ENCODE results near the gene ZNF862. TPM values are rescaled to one million over a fixed set of nuclear protein-coding genes. Genes with fewer than 3 reads are reported as not detected.

ZNF862 gene
- total RNA-seq, 1 experiment from 2014 or later, result 3.6 TPM

- Mint-ChIP-seq H3K27ac (no peak overlapping the region), H3K27me3 (ENCODE audit: low read depth) (peaks cover 14% of the 10 kb centered on the region), H3K36me3 (no peaks in the 10 kb centered on the region), H3K4me1 (peaks cover 4% of the 10 kb centered on the region), H3K9me3 (no peaks in the 10 kb centered on the region), H3K4me3 (no peak overlapping the region)
- POLR2A ChIA-PET, result no interaction called here
- DNase-seq (ENCODE audit: low spot score), result peak; percentile 6
- CTCF ChIA-PET, result no interaction called here
- ATAC-seq, result no peak
- TF ChIP-seq HMGXB4 (CRISPR knock-in tag; IDR thresholded peaks at IDR 0.05) (no peak), SMAD3 (CRISPR knock-in tag; IDR thresholded peaks at IDR 0.05; ENCODE audit: borderline replicate concordance) (no peak), HMGA2 (CRISPR knock-in tag; IDR thresholded peaks at IDR 0.05) (no peak), ZSCAN18 (CRISPR knock-in tag; IDR thresholded peaks at IDR 0.05) (no peak), ZNF317 (CRISPR knock-in tag; IDR thresholded peaks at IDR 0.05; ENCODE audit: borderline replicate concordance, low read depth) (no peak), ZNF532 (CRISPR knock-in tag; IDR thresholded peaks at IDR 0.05; ENCODE audit: borderline replicate concordance) (no peak), ATF1 (CRISPR knock-in tag; IDR thresholded peaks at IDR 0.05) (no peak), SP1 (CRISPR knock-in tag; conservative IDR thresholded peaks at IDR 0.05) (no peak), E2F1 (CRISPR knock-in tag; IDR thresholded peaks at IDR 0.05) (no peak), FOXJ3 (CRISPR knock-in tag; IDR thresholded peaks at IDR 0.05; ENCODE audit: borderline replicate concordance) (no peak), ELF4 (CRISPR knock-in tag; IDR thresholded peaks at IDR 0.05; ENCODE audit: low read depth) (no peak), ATF3 (CRISPR knock-in tag; conservative IDR thresholded peaks at IDR 0.05) (no peak), FOXK1 (CRISPR knock-in tag; IDR thresholded peaks at IDR 0.05) (no peak), NR1H2 (CRISPR knock-in tag; IDR thresholded peaks at IDR 0.05) (no peak)
- TF ChIP-seq, protein P1, sequence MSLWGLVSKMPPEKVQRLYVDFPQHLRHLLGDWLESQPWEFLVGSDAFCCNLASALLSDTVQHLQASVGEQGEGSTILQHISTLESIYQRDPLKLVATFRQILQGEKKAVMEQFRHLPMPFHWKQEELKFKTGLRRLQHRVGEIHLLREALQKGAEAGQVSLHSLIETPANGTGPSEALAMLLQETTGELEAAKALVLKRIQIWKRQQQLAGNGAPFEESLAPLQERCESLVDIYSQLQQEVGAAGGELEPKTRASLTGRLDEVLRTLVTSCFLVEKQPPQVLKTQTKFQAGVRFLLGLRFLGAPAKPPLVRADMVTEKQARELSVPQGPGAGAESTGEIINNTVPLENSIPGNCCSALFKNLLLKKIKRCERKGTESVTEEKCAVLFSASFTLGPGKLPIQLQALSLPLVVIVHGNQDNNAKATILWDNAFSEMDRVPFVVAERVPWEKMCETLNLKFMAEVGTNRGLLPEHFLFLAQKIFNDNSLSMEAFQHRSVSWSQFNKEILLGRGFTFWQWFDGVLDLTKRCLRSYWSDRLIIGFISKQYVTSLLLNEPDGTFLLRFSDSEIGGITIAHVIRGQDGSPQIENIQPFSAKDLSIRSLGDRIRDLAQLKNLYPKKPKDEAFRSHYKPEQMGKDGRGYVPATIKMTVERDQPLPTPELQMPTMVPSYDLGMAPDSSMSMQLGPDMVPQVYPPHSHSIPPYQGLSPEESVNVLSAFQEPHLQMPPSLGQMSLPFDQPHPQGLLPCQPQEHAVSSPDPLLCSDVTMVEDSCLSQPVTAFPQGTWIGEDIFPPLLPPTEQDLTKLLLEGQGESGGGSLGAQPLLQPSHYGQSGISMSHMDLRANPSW (CRISPR knock-in tag; conservative IDR thresholded peaks at IDR 0.05; ENCODE audit: low read depth), result no peak
Observed at GRCh38 chr7:149846021-149846420, 7.8 kb downstream of the ZNF862 start.
